ENCODE results near the gene SERINC5.
A peak's percentile ranks its signal among the peaks of the same experiment; 100 is the strongest.

The SERINC5 gene

DNA sequence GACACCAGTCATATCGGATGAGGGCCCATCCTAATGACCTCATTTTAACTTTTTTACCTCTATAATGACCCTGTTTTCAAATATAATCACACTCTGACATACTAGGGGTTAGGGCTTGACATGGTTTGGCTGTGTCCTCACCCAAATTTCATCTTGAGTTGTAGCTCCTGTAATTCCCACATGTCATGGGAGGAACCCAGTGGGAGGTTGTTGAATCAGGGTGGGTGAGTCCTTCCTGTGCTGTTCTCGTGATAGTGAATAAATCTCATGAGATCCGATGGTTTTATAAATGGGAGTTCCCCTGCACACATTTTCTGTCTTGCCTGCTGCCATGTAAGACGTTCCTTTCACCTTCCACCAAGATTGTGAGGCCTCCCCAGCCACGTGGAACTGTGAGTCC lies 148.9 kb downstream of the SERINC5 start:
- DNase-seq (ENCODE audit: low read depth) = no peak
- H3K4me3 ChIP-seq (ENCODE audit: low read depth, low read length) = no peak overlapping the region
- TF ChIP-seq, protein P1, sequence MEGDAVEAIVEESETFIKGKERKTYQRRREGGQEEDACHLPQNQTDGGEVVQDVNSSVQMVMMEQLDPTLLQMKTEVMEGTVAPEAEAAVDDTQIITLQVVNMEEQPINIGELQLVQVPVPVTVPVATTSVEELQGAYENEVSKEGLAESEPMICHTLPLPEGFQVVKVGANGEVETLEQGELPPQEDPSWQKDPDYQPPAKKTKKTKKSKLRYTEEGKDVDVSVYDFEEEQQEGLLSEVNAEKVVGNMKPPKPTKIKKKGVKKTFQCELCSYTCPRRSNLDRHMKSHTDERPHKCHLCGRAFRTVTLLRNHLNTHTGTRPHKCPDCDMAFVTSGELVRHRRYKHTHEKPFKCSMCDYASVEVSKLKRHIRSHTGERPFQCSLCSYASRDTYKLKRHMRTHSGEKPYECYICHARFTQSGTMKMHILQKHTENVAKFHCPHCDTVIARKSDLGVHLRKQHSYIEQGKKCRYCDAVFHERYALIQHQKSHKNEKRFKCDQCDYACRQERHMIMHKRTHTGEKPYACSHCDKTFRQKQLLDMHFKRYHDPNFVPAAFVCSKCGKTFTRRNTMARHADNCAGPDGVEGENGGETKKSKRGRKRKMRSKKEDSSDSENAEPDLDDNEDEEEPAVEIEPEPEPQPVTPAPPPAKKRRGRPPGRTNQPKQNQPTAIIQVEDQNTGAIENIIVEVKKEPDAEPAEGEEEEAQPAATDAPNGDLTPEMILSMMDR (conservative IDR thresholded peaks at IDR 0.05; ENCODE audit: low read depth, low read length) = no peak

DNA sequence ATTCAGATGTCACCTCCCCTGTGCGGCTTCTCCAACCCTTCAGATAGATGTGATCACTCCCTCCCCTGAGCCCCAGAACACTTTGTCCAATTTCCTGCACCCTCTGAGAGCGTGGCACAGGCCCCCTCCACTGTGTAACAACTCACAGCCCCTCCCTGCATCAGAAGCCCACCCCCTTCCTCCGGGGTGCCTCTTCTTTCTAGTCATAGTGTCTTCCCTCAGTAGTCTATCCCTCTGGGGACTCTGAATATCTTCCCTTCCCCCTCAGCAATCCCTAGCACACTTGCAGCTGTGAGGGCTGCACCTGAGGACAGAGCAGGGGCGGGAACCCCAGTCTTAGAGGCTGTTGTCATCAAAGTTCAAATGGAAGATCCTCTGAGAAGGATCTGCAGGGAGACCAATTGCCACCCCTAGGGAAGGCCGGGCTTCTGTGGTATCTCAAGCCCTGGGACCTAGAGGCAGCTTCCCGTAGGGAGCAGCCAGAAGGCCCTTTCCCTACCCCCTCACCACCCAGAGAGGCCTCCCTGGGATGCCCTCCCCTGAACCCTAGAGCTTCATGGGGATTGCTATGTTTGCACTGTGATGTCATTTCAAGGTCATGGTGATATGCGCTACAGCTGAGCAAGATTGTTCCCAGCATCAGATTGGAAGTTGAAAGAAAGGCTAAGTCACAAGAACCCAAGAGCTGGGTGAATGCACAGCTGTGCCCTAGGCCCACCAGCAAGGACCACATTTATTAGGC lies 150.0 kb downstream of the SERINC5 start:
- TF ChIP-seq, protein P1 (conservative IDR thresholded peaks at IDR 0.05; ENCODE audit: low read depth, low read length) = no peak
- DNase-seq (ENCODE audit: low read depth) = no peak
- H3K4me3 ChIP-seq (ENCODE audit: low read depth, low read length) = no peak overlapping the region

DNA sequence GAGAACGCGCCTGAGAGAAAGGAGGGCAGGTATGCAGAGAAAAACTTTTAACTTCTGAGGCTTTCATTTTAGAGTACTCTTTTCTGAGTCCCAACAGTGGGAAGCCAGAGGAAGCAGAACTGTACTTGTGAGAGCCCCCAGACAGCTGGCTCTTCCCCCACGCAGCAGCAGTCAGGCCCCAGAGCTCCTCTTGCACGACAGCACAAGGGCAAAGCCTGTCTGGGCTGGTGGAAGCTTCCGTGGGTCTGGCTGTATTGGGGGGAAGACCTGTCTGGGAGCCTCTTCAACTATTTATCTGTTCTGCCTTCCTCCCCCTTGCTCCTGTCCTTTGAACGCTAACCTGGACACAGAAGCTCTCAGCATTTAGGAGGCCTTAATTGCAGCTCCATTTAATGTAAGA lies 152.5 kb downstream of the SERINC5 start:
- TF ChIP-seq, protein P1 (conservative IDR thresholded peaks at IDR 0.05; ENCODE audit: low read depth, low read length) = no peak
- no peak overlapping the region for H3K4me3 ChIP-seq (ENCODE audit: low read depth, low read length)
- DNase-seq (ENCODE audit: low read depth) = no peak

DNA sequence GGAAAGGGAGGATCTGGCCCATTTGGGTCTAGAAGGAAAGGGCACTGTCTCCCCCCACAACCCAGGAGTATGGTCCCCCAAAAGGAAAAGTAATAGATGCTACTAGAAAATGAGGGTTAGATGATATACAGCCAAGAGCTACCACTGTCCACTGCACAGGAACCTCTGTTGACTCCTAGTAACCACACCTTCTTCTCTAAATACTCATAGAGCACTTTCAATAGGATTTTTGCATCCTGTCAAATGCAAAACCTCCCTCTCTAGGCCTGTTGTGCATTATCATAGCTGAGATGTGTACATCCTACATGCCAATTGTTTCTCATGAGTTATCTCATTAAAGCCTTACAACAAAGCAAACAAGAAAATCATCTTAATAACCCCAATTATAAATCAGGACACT lies 153.9 kb downstream of the SERINC5 start:
- TF ChIP-seq, protein P1 (conservative IDR thresholded peaks at IDR 0.05; ENCODE audit: low read depth, low read length) = no peak
- no peak for DNase-seq (ENCODE audit: low read depth)
- H3K4me3 ChIP-seq (ENCODE audit: low read depth, low read length) = no peak overlapping the region

DNA sequence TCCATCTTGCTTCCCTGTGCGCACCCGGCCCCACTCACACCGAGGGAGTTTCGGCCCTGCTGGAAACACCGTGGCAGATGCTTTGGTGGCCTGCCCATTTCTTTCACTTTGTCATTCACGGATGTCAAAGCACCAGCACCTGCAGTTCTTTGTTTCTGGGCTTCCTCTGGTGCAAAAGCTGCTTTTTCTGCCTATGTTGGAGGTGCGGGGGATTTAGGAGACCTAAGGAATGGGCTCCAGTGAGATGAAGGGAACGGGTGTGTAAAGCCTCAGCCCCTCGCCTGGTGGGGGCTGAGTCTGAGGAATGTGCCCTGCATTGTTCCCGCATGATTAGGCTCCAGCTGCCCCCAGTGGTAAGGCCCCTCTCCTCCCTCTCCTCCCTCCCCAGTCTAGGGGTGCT lies 158.4 kb downstream of the SERINC5 start:
- TF ChIP-seq, protein P1 (conservative IDR thresholded peaks at IDR 0.05; ENCODE audit: low read depth, low read length) = no peak
- no peak overlapping the region for H3K4me3 ChIP-seq (ENCODE audit: low read depth, low read length)
- no peak for DNase-seq (ENCODE audit: low read depth)

DNA sequence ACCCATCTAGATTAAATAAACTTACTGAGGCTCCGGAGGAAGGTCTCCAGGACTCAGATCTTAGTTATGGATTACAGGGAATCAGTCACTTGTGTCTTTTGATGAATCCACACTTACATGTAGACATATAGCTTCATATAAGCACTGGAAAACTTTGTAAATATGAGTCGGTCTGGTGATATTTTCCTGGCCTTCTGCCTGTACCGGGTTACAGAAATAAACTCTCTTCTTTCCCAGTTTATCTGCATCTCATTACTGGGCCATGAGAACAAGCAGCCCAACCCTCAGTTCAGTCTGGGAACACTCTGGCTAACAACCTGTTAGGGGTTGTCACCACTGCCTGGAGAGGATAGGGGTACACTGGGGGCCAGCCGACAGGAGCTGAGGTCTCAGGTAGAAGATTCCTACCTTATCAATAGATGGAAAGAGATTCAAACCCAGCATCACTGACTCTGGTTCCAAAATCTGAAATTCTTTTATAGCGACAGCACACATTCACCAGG lies 161.6 kb downstream of the SERINC5 start:
- H3K4me3 ChIP-seq (ENCODE audit: low read depth, low read length) = no peak overlapping the region
- TF ChIP-seq, protein P1 (conservative IDR thresholded peaks at IDR 0.05; ENCODE audit: low read depth, low read length) = no peak

DNA sequence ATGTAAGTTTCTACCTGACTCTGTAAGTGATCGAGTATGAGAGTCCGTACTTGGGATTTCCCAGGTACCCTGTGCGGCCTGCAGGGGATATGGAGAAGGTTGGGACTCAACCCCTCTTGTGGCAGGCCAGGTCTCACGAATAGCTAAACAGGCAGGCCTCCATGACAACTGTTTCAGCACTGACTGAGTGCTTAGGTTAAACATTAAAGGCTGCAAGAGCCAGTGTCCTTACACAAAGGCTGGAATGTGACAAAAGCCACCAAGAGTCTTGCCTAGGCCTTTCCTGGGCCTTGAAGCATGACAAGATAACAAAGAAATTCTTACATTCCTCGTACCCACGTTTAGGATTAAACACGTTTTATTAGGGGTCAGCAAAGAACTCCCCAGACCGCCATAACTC lies 162.1 kb downstream of the SERINC5 start:
- DNase-seq (ENCODE audit: low read depth) = no peak
- H3K4me3 ChIP-seq (ENCODE audit: low read depth, low read length) = no peak overlapping the region
- TF ChIP-seq, protein P1 (conservative IDR thresholded peaks at IDR 0.05; ENCODE audit: low read depth, low read length) = no peak

More for the DNA sequence above, 161.6 kb downstream of the SERINC5 start:
- DNase-seq (ENCODE audit: low read depth) = peak; percentile 10
